Sigmoid colon (tissue), 4 donors: ENCODE measurements around the gene TSPAN16.
A peak's percentile ranks its signal among the peaks of the same experiment; 100 is the strongest.

Experiments used
- EP300 ChIP-seq, 4 donors: sonication (generic); formaldehyde crosslinking; IDR thresholded peaks; one replicate each; pipeline ENCODE4 v1.6.1; 2017; ENCODE audit warnings: antibody characterized with exemption in 4 of 4
- POLR2A ChIP-seq, 2 donors: fragments of 450-650 bp; IDR thresholded peaks; one replicate each; pipeline ENCODE4 v1.6.1; 2016; ENCODE audit warnings: antibody characterized with exemption in 2 of 2, mild to moderate bottlenecking in 2 of 2, moderate library complexity in 2 of 2
- POLR2AphosphoS5 ChIP-seq, 4 donors: sonication (generic); formaldehyde crosslinking; IDR thresholded peaks; one replicate each; pipeline ENCODE4 v1.6.1; 2017; ENCODE audit warnings: antibody characterized with exemption in 4 of 4
- TF ChIP-seq, protein P1 (sequence below), 4 experiments: fragments of 450-650 bp in 3 of 4; fragments of 200-600 bp in 1 of 4; IDR thresholded peaks; one replicate each; pipeline ENCODE4 v1.5.1; 2016 to 2019; ENCODE audit warnings: antibody characterized with exemption in 4 of 4, mild to moderate bottlenecking in 3 of 4, moderate library complexity in 2 of 4

DNA sequence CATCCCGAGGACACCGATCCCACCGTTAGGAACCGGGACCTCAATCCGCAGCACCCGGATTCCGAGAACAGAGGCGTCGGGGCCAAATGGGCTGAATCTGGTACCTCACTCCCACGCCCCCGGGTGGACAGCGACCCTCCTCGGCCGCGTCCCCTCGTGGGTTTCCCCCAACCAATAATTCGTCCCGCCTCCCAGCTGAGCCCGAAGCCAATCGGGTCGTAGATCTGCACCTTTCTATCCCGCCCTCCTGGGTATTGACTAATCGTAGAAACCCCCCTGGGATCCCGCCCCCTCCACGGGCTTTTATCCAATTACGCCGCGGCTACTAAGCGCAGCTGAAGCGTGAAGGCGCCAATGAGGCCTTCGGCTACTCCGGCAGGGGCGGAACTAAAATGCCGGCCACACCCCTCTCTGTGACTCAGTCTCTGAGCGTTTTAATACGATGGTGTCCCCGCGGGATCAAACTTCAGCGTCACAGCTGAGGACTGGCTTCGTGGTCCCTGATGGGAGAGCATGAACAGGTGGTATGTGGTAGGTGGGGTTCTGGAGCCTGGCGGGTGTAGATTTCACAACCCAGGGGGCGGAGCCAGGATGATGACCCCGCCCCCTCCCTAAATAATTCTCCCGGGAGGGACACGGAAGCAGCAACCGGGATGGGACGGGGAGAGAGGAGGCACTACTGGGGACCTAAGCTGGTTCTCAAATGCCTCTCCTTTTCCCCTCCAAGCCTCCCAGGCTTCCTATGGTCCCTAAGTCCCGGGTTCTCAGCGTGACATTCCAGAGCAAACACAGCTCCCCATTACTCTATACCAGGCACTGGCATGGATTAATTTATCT lies 50.4 kb downstream of the TSPAN16 start, which contains the start of the genes CCDC159 and TMEM205:
- TF ChIP-seq POLR2AphosphoS5 (IDR thresholded peaks at IDR 0.05) (peak; percentile 93 to 94 (median 93)), POLR2A (IDR thresholded peaks at IDR 0.05) (peak; percentile 79 to 80), EP300 (IDR thresholded peaks at IDR 0.05) (peak in 2 of 4 donors; percentile 24 to 65)
- TF ChIP-seq, protein P1, sequence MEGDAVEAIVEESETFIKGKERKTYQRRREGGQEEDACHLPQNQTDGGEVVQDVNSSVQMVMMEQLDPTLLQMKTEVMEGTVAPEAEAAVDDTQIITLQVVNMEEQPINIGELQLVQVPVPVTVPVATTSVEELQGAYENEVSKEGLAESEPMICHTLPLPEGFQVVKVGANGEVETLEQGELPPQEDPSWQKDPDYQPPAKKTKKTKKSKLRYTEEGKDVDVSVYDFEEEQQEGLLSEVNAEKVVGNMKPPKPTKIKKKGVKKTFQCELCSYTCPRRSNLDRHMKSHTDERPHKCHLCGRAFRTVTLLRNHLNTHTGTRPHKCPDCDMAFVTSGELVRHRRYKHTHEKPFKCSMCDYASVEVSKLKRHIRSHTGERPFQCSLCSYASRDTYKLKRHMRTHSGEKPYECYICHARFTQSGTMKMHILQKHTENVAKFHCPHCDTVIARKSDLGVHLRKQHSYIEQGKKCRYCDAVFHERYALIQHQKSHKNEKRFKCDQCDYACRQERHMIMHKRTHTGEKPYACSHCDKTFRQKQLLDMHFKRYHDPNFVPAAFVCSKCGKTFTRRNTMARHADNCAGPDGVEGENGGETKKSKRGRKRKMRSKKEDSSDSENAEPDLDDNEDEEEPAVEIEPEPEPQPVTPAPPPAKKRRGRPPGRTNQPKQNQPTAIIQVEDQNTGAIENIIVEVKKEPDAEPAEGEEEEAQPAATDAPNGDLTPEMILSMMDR (IDR thresholded peaks at IDR 0.05), result no peak
